Measurements from ENCODE around the gene GRM1. TPM values are rescaled to one million over a fixed set of nuclear protein-coding genes. Genes with fewer than 3 reads are reported as not detected.

GRM1 gene
- polyA plus RNA-seq, 3 donors, result not detected

DNA sequence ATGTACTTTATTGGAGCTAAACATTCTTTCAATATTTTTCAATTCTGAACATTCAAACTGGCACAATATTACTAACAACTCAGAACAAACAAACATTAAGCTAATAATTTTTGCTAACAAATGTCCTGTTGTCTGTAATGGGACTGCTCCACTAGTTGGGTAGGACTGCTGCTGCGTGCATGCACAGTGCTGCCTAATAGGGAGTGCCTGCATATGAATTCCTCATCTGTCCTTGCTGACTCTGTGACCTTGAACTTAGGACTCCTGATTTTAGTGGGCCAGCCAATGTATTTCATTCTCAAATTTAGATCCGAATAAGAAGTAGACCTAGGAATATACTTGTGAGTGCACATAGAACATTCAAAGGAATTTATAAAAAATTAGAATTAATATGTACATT is 318.2 kb downstream of the GRM1 start:
- DNase-seq, result no peak
- TF ChIP-seq CTCF (IDR thresholded peaks at IDR 0.05), result no peak
- Mint-ChIP-seq H3K36me3 (no peaks in the 10 kb centered on the region), H3K27ac (no peak overlapping the region), H3K9me3 (no peaks in the 10 kb centered on the region), H3K27me3 (ENCODE audit: low read depth in 3 of 3) (peaks cover 0 to 2% (median 2%) of the 10 kb centered on the region in 3 donors), H3K4me3 (no peak overlapping the region), H3K4me1 (peaks cover 14% of the 10 kb centered on the region)
- Histone ChIP-seq H3K4me2 (replicated peaks; ENCODE audit: extremely low read depth, low read length, poor library complexity, severe bottlenecking) (no peak overlapping the region), H3K4me3 (replicated peaks in 1 of 3; ENCODE audit: low read depth in 2 of 3, low read length in 3 of 3) (no peak overlapping the region), H2AFZ (ENCODE audit: insufficient read depth, low read depth, low read length, poor library complexity, severe bottlenecking) (no peak overlapping the region), H3K36me3 (replicated peaks in 1 of 2; ENCODE audit: control insufficient read depth in 1 of 2, insufficient read depth in 2 of 2, low read length in 2 of 2) (no peaks in the 10 kb centered on the region), H3K27me3 (ENCODE audit: control insufficient read depth in 2 of 2, insufficient read depth in 2 of 2, low read length in 2 of 2) (no peaks in the 10 kb centered on the region), H3K27ac (ENCODE audit: low read depth in 1 of 2, low read length in 2 of 2) (no peak overlapping the region), H3K9me3 (replicated peaks in 1 of 2; ENCODE audit: control insufficient read depth in 1 of 2, insufficient read depth in 1 of 2, low read length in 2 of 2) (no peaks in the 10 kb centered on the region), H3K4me1 (ENCODE audit: control insufficient read depth in 1 of 2, insufficient read depth in 2 of 2, low read length in 2 of 2) (peaks cover 10 to 11% of the 10 kb centered on the region in 2 donors), H4K20me1 (ENCODE audit: insufficient read depth, low read length) (no peaks in the 10 kb centered on the region), H3K9ac (ENCODE audit: insufficient read depth, low read length, poor library complexity, severe bottlenecking) (no peak overlapping the region), H3K79me2 (ENCODE audit: insufficient read depth, low read length) (no peaks in the 10 kb centered on the region)
- intact Hi-C loops (cut with micrococcal nuclease), result no loop called here
- 91% methylated on average over 1 of the region's 2 CpGs for WGBS (ENCODE audit: insufficient coverage)

DNA sequence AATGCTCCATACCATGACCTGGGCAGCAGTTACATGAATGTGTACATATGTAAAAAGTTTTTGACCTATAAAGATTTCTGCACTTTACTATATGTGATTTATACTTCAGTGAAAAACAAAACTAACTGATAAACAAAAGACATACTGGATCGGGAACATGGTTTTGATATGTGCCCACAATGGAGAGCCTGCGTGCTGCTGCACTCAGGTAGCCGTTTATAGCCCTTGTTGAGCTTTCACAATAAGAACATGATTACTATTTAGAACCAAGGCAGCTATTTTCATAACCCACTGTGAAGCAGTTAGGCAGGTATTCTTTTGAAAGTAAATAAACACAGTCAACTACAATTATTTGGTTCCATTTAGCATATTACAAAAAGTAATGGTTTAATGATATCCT is 318.8 kb downstream of the GRM1 start:
- H3K4me3 Mint-ChIP-seq, result no peak overlapping the region
- Histone ChIP-seq H3K36me3 (replicated peaks in 1 of 2; ENCODE audit: control insufficient read depth in 1 of 2, insufficient read depth in 2 of 2, low read length in 2 of 2) (no peaks in the 10 kb centered on the region), H3K4me2 (replicated peaks; ENCODE audit: extremely low read depth, low read length, poor library complexity, severe bottlenecking) (no peak overlapping the region), H3K9ac (ENCODE audit: insufficient read depth, low read length, poor library complexity, severe bottlenecking) (no peak overlapping the region), H3K27ac (ENCODE audit: low read depth in 1 of 2, low read length in 2 of 2) (no peak overlapping the region), H2AFZ (ENCODE audit: insufficient read depth, low read depth, low read length, poor library complexity, severe bottlenecking) (no peak overlapping the region), H3K4me1 (ENCODE audit: control insufficient read depth in 1 of 2, insufficient read depth in 2 of 2, low read length in 2 of 2) (peaks cover 10 to 11% of the 10 kb centered on the region in 2 donors), H3K4me3 (replicated peaks in 1 of 3; ENCODE audit: low read depth in 2 of 3, low read length in 3 of 3) (no peak overlapping the region), H3K27me3 (ENCODE audit: control insufficient read depth in 2 of 2, insufficient read depth in 2 of 2, low read length in 2 of 2) (no peaks in the 10 kb centered on the region), H3K79me2 (ENCODE audit: insufficient read depth, low read length) (no peaks in the 10 kb centered on the region), H3K9me3 (replicated peaks in 1 of 2; ENCODE audit: control insufficient read depth in 1 of 2, insufficient read depth in 1 of 2, low read length in 2 of 2) (no peaks in the 10 kb centered on the region), H4K20me1 (ENCODE audit: insufficient read depth, low read length) (no peaks in the 10 kb centered on the region)
- intact Hi-C loops (cut with micrococcal nuclease), result no loop called here
- WGBS (ENCODE audit: insufficient coverage), result no CpG with 5 or more reads among the region's 3 CpGs
- H3K9me3 Mint-ChIP-seq, result no peaks in the 10 kb centered on the region
- H3K4me1 Mint-ChIP-seq, result peaks cover 14% of the 10 kb centered on the region
- H3K36me3 Mint-ChIP-seq, result no peaks in the 10 kb centered on the region
- H3K27ac Mint-ChIP-seq, result no peak overlapping the region
- TF ChIP-seq CTCF (IDR thresholded peaks at IDR 0.05), result no peak
- H3K27me3 Mint-ChIP-seq (ENCODE audit: low read depth in 3 of 3), result peaks cover 0 to 2% (median 2%) of the 10 kb centered on the region in 3 donors
- DNase-seq, result no peak

All from CD14-positive monocyte (primary cell).